NCI-H1105 treated with DMSO at 0.1 percent for 48 hours (cell line): ENCODE data around the gene FAM83C.
"Not testable (repeated sequence)": the region's sequence is repeated elsewhere in the genome, so short reads cannot be mapped to it uniquely, and the experiment has no call there.

Experiments used
- DNase-seq: peaks from one replicate; lab custom pipeline; 2025; lab: John Stamatoyannopoulos, UW

The FAM83C gene

GRCh38 chr20:35263532-35264341, 28.5 kb downstream of the FAM83C start:
- no peak for DNase-seq

GRCh38 chr20:35262731-35263531, 29.3 kb downstream of the FAM83C start:
- DNase-seq, result not testable (repeated sequence)

- not testable (repeated sequence) for DNase-seq
These were observed 29.9 kb downstream of the FAM83C start for GRCh38 chr20:35262321-35262720.

GRCh38 chr20:35260426-35260825, 31.8 kb downstream of the FAM83C start:
- DNase-seq, result no peak

- DNase-seq, result no peak
These were observed 34.9 kb downstream of the FAM83C start for GRCh38 chr20:35257175-35257909.

GRCh38 chr20:35254448-35254999, 37.7 kb downstream of the FAM83C start:
- no peak for DNase-seq

GRCh38 chr20:35253010-35253409, 39.2 kb downstream of the FAM83C start:
- DNase-seq, result no peak

GRCh38 chr20:35252598-35252997, 39.6 kb downstream of the FAM83C start:
- DNase-seq, result not testable (repeated sequence)

GRCh38 chr20:35252037-35252461, 40.2 kb downstream of the FAM83C start:
- no peak for DNase-seq

- no peak for DNase-seq
These were observed 40.6 kb downstream of the FAM83C start for GRCh38 chr20:35251613-35251940.

GRCh38 chr20:35248641-35249475, 43.4 kb downstream of the FAM83C start:
- no peak for DNase-seq

- no peak for DNase-seq
These were observed 45.5 kb downstream of the FAM83C start for GRCh38 chr20:35246723-35247122.

GRCh38 chr20:35243986-35244385, 48.2 kb downstream of the FAM83C start:
- no peak for DNase-seq

- no peak for DNase-seq
These were observed 48.9 kb downstream of the FAM83C start for GRCh38 chr20:35243317-35243716.

- DNase-seq, result no peak
These were observed 51.4 kb downstream of the FAM83C start for GRCh38 chr20:35240811-35241293.

- no peak for DNase-seq
These were observed 52.0 kb downstream of the FAM83C start for GRCh38 chr20:35240083-35240810.

GRCh38 chr20:35238735-35239134, 53.5 kb downstream of the FAM83C start:
- DNase-seq, result no peak

- DNase-seq, result no peak
These were observed 54.1 kb downstream of the FAM83C start for GRCh38 chr20:35238170-35238569.

GRCh38 chr20:35237486-35237885, 54.7 kb downstream of the FAM83C start:
- no peak for DNase-seq

GRCh38 chr20:35235881-35236280, 56.3 kb downstream of the FAM83C start:
- DNase-seq, result no peak
